SU-DHL-6 (cell line): ENCODE data around the gene JHY.

Experiments
- EZH2phosphoT487 ChIP-seq: fragments of 200-600 bp; sonication (generic), shearing (Covaris generic); conservative IDR thresholded peaks from 2 replicates; pipeline ENCODE4 v1.6.1; 2018; ENCODE audit warnings: mild to moderate bottlenecking, antibody characterized with exemption, low read length, moderate library complexity, mixed read lengths
- TF ChIP-seq, protein P1 (sequence below): fragments of 200-600 bp; sonication (generic); IDR thresholded peaks from one replicate; pipeline ENCODE4 v1.5.1; 2017; ENCODE audit warnings: antibody characterized with exemption, mild to moderate bottlenecking, low read length, moderate library complexity; ENCODE audit not compliant: insufficient read depth, poor library complexity, severe bottlenecking

DNA sequence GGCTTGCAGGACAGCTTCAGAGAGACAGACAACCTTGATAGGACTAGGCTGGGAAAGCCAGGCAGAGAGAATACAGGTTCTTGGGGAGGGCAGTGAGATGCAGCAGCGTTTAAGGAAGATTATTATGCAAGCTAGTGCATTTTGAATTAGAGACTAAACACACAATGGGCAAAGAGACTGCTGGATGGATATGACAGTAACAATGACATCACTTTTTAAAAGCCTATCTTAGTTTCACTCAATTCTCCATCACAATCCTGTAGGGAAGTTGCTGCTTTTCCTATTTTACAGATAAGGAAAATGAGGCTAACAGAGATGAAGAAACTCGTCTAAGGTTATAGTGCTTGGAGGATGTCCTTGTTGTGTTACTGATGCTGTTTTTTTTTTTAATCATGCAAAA lies 5.6 kb downstream of the JHY start:
- TF ChIP-seq, protein P1, sequence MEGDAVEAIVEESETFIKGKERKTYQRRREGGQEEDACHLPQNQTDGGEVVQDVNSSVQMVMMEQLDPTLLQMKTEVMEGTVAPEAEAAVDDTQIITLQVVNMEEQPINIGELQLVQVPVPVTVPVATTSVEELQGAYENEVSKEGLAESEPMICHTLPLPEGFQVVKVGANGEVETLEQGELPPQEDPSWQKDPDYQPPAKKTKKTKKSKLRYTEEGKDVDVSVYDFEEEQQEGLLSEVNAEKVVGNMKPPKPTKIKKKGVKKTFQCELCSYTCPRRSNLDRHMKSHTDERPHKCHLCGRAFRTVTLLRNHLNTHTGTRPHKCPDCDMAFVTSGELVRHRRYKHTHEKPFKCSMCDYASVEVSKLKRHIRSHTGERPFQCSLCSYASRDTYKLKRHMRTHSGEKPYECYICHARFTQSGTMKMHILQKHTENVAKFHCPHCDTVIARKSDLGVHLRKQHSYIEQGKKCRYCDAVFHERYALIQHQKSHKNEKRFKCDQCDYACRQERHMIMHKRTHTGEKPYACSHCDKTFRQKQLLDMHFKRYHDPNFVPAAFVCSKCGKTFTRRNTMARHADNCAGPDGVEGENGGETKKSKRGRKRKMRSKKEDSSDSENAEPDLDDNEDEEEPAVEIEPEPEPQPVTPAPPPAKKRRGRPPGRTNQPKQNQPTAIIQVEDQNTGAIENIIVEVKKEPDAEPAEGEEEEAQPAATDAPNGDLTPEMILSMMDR, result no peak
- no peak for TF ChIP-seq EZH2phosphoT487
